Thyroid gland (tissue), 4 donors: ENCODE results near the gene ATXN7L3. TPM values are rescaled to one million over a fixed set of nuclear protein-coding genes. Genes with fewer than 3 reads are reported as not detected.
A peak's percentile ranks its signal among the peaks of the same experiment; 100 is the strongest.

Experiments
- DNase-seq, 2 donors: peaks; one replicate each; pipeline ENCODE4 v3.0.0-alpha.2; 2019
- H3K27ac ChIP-seq, 3 donors: fragments of 200-600 bp; sonication (generic); 1 replicate in 2 of 3; 2 replicates in 1 of 3; pipeline ENCODE4 v1.5.1; 2016 to 2019; ENCODE audit warnings: mild to moderate bottlenecking in 1 of 3, moderate library complexity in 1 of 3
- H3K27me3 ChIP-seq: fragments of 200-600 bp; sonication (generic); one replicate; pipeline ENCODE4 v1.5.1; 2019
- H3K36me3 ChIP-seq, 2 donors: fragments of 200-600 bp; sonication (generic); one replicate each; pipeline ENCODE4 v1.5.1; 2016 to 2019
- H3K4me1 ChIP-seq, 2 donors: fragments of 200-600 bp; sonication (generic); one replicate each; pipeline ENCODE4 v1.5.1; 2017 to 2019
- H3K4me3 ChIP-seq, 3 donors: fragments of 200-600 bp; sonication (generic); replicated peaks in 1 of 3; 1 replicate in 2 of 3; 2 replicates in 1 of 3; pipeline ENCODE4 v1.5.1; 2016; ENCODE audit warnings: mild to moderate bottlenecking in 1 of 3
- H3K9me3 ChIP-seq: fragments of 200-600 bp; sonication (generic); one replicate; pipeline ENCODE4 v1.5.1; 2017
- CTCF ChIP-seq, 6 experiments: fragments of 200-600 bp in 3 of 6; fragments of 450-650 bp in 3 of 6; sonication (generic) in 3 of 6; IDR thresholded peaks; one replicate each; pipeline ENCODE4 v1.5.1; 2016 to 2019; ENCODE audit warnings: antibody characterized with exemption in 6 of 6, mild to moderate bottlenecking in 2 of 6, inconsistent platforms in 1 of 6, moderate library complexity in 1 of 6
- POLR2A ChIP-seq, 2 donors: fragments of 450-650 bp; IDR thresholded peaks; one replicate each; pipeline ENCODE4 v1.6.1; 2017; ENCODE audit warnings: antibody characterized with exemption in 2 of 2, mild to moderate bottlenecking in 2 of 2, moderate library complexity in 1 of 2
- WGBS, 2 donors: methylation state at CpG; one replicate each; pipeline ENCODE4 v1.1.5; 2017; 5-methylcytosine and 5-hydroxymethylcytosine counted together
- intact Hi-C: fragments of 100-400 bp; cut with DNase I; formaldehyde crosslinking; loops from one replicate; pipeline ENCODE4 v1.15.1; 2023
- total RNA-seq, 4 donors: library from RNA; depleted of rRNA; stranded (reverse); fragments of >200 nt; gene quantifications; one replicate each; pipeline ENCODE4 v1.2.3, GENCODE V29; 2016

The ATXN7L3 gene
- total RNA-seq, 4 donors from 2014 or later, result 52.4 to 64.5 (median 58.0) TPM

DNA sequence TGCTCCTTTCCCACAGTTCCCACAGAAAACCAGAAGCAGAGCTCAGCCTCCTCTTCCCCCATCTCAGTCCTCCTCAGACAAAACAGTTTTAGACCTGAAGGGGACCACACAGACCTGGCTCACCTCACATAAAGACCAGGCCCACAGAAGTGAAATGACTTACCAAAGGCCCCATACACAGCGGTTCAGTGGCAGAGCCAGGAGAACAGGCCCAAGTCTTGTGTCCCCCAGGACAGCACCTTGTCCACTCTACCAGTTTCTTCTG is 14.5 kb upstream of the ATXN7L3 start:
- intact Hi-C loops, result no loop called here
- Histone ChIP-seq H3K27ac (peak overlapping the region in 1 of 3 donors; percentile 22), H3K9me3 (no peaks in the 10 kb centered on the region), H3K4me3 (no peak overlapping the region), H3K36me3 (peaks cover 55 to 59% of the 10 kb centered on the region in 2 donors), H3K27me3 (no peaks in the 10 kb centered on the region), H3K4me1 (peaks cover 12 to 20% of the 10 kb centered on the region in 2 donors)
- DNase-seq, result no peak
- WGBS, 2 donors, result 92 to 100% methylated on average over 1 of the region's 1 CpG
- TF ChIP-seq CTCF (IDR thresholded peaks at IDR 0.05), result no peak

- no peak for DNase-seq
- no peak for TF ChIP-seq POLR2A (IDR thresholded peaks at IDR 0.05)
- no peak for TF ChIP-seq CTCF (IDR thresholded peaks at IDR 0.05)
- Histone ChIP-seq H3K27me3 (no peaks in the 10 kb centered on the region), H3K4me3 (no peak overlapping the region), H3K27ac (no peak overlapping the region), H3K36me3 (peaks cover 60 to 64% of the 10 kb centered on the region in 2 donors), H3K9me3 (no peaks in the 10 kb centered on the region), H3K4me1 (peaks cover 12 to 20% of the 10 kb centered on the region in 2 donors)
- 90% methylated on average over 11 to 15 of the region's 15 CpGs for WGBS, 2 donors
- intact Hi-C loops, result no loop called here
Measured at GRCh38 chr17:44213403-44214229, 13.9 kb upstream of the ATXN7L3 start.

DNA sequence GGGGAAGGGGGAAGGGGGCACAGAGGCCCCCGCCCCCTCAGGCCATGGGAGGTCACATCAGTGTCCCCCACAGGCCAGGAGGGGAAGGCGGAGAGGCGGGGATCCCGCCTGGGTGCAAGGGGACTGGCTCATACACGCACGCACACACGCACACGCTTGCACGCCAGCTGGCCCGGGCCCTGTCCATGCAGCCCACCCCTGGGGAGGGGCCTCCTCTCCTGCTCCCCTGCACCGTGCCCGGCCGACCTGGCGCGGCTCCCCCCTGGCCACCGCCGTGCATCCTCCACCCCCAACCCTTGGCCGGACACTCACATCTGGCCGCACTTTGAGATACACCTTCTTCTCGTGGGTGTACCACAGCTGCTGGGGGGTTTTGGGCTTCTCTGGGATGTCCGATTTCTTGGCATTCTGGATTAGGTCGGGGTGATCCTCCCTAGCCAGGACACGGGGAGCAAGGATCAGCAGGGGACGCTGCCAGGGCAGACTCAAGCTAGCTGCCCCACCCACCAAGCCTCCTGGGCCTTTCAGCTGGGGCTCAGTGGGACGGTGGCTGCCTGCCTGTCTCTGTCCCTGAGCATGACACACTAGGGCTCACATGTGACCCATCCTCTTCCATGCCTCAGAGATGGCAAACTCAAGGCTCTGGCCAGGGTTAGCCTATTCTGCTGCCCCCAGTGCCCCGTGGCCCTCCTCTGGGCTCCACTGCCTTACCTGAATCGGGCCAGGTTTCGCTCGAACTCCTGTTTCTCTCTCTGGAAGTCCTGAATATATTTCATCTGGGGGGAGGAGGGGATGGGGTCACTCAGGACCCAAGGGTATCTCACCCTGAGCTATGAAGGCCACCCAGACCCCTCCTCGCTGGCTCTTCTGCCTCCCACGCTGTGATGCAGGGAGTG is 13.1 kb upstream of the ATXN7L3 start:
- TF ChIP-seq CTCF (IDR thresholded peaks at IDR 0.05) (no peak), POLR2A (IDR thresholded peaks at IDR 0.05) (no peak)
- H3K36me3 ChIP-seq, result peaks cover 67 to 73% of the 10 kb centered on the region in 2 donors
- no peak overlapping the region for H3K4me3 ChIP-seq
- H3K9me3 ChIP-seq, result no peaks in the 10 kb centered on the region
- peaks cover 7 to 16% of the 10 kb centered on the region in 2 donors for H3K4me1 ChIP-seq
- H3K27me3 ChIP-seq, result no peaks in the 10 kb centered on the region
- no peak for DNase-seq
- no peak overlapping the region for H3K27ac ChIP-seq
- intact Hi-C loops, result no loop called here
- WGBS, 2 donors, result 82 to 88% methylated on average over 13 to 26 of the region's 31 CpGs

GRCh38 chr17:44211281-44212265 is 11.9 kb upstream of the ATXN7L3 start:
- Histone ChIP-seq H3K4me1 (peaks cover 0 to 6% of the 10 kb centered on the region in 2 donors), H3K4me3 (no peak overlapping the region), H3K36me3 (peaks cover 76 to 85% of the 10 kb centered on the region in 2 donors), H3K9me3 (no peaks in the 10 kb centered on the region), H3K27ac (no peak overlapping the region), H3K27me3 (no peaks in the 10 kb centered on the region)
- DNase-seq, result no peak
- WGBS, 2 donors, result 93 to 97% methylated on average over 16 to 29 of the region's 30 CpGs
- TF ChIP-seq POLR2A (IDR thresholded peaks at IDR 0.05), result no peak
- TF ChIP-seq CTCF (IDR thresholded peaks at IDR 0.05), result no peak
- intact Hi-C loops, result no loop called here
